Uterus (tissue), 4 donors: ENCODE results near the gene SYNJ2. TPM values are rescaled to one million over a fixed set of nuclear protein-coding genes. Genes with fewer than 3 reads are reported as not detected.

Source experiments
- DNase-seq, 2 donors: peaks; one replicate each; pipeline ENCODE4 v3.0.0-alpha.2; 2019 to 2020
- H3K27ac ChIP-seq, 2 donors: fragments of 200-600 bp; sonication (generic); 1 replicate in 1 of 2; 2 replicates in 1 of 2; pipeline ENCODE4 v1.5.1; 2016 to 2018
- H3K27me3 ChIP-seq, 2 donors: fragments of 200-600 bp; sonication (generic); one replicate each; pipeline ENCODE4 v1.5.1; 2018 to 2019; ENCODE audit warnings: control low read depth in 1 of 2
- H3K36me3 ChIP-seq, 2 donors: fragments of 200-600 bp; sonication (generic); one replicate each; pipeline ENCODE4 v1.5.1; 2019; ENCODE audit warnings: control low read depth in 1 of 2
- H3K4me1 ChIP-seq, 2 donors: fragments of 200-600 bp; sonication (generic); one replicate each; pipeline ENCODE4 v1.5.1; 2018 to 2019; ENCODE audit warnings: control low read depth in 1 of 2
- H3K4me3 ChIP-seq, 2 donors: fragments of 200-600 bp; sonication (generic); 1 replicate in 1 of 2; 2 replicates in 1 of 2; pipeline ENCODE4 v1.5.1; 2018 to 2019; ENCODE audit warnings: mild to moderate bottlenecking in 1 of 2
- H3K9me3 ChIP-seq, 2 donors: fragments of 200-600 bp; sonication (generic); one replicate each; pipeline ENCODE4 v1.5.1; 2019; ENCODE audit warnings: control low read depth in 1 of 2
- POLR2A ChIP-seq, 2 donors: fragments of 450-650 bp; IDR thresholded peaks; one replicate each; pipeline ENCODE4 v1.6.1; 2016; ENCODE audit warnings: antibody characterized with exemption in 2 of 2, mild to moderate bottlenecking in 1 of 2, moderate library complexity in 1 of 2
- intact Hi-C: fragments of 100-400 bp; cut with DNase I; formaldehyde crosslinking; loops from one replicate; pipeline ENCODE4 v1.15.1; 2023; ENCODE audit warnings: low total_unique reads
- total RNA-seq, 4 donors: library from RNA; depleted of rRNA in 3 of 4; stranded (reverse); fragments of >200 nt in 3 of 4; gene quantifications; one replicate each; pipeline versions ENCODE4 v1.1.0 to v1.2.4, GENCODE V29; 2014 to 2023
- TF ChIP-seq, protein P1 (sequence below), 4 experiments: fragments of 200-600 bp in 2 of 4; fragments of 450-650 bp in 2 of 4; sonication (generic) in 2 of 4; IDR thresholded peaks; one replicate each; pipeline ENCODE4 v1.5.1; 2016 to 2019; ENCODE audit warnings: antibody characterized with exemption in 4 of 4, mild to moderate bottlenecking in 2 of 4, moderate library complexity in 1 of 4
- donor health status: DM: yes; HTN: yes; CAD: no.

The SYNJ2 gene
- total RNA-seq, 4 donors from 2014 or later = 9.5 to 32.2 (median 13.5) TPM

DNA sequence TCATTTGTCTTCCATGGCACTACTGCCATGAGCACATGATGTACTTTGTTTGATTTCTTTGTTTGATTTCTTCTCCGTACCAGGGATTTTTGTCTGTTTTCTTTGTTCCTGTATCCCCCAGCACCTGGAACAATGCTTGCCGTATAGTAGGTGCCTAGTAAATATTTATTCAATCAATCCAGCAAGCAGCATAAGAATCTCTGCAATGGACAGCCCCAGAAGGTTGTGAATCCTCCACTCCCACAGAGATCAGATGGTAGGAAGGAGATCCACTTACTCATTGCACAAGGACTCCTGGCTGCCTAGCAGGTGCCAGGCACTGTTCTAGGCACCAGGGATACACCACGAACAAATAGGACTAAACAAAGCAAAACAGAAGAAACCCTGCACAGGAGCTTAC is 6.7 kb upstream of the SYNJ2 start:
- H3K4me3 ChIP-seq = no peak overlapping the region
- no peak for DNase-seq
- no peaks in the 10 kb centered on the region for H3K9me3 ChIP-seq
- H3K36me3 ChIP-seq = no peaks in the 10 kb centered on the region
- TF ChIP-seq POLR2A (IDR thresholded peaks at IDR 0.05) = no peak
- TF ChIP-seq, protein P1, sequence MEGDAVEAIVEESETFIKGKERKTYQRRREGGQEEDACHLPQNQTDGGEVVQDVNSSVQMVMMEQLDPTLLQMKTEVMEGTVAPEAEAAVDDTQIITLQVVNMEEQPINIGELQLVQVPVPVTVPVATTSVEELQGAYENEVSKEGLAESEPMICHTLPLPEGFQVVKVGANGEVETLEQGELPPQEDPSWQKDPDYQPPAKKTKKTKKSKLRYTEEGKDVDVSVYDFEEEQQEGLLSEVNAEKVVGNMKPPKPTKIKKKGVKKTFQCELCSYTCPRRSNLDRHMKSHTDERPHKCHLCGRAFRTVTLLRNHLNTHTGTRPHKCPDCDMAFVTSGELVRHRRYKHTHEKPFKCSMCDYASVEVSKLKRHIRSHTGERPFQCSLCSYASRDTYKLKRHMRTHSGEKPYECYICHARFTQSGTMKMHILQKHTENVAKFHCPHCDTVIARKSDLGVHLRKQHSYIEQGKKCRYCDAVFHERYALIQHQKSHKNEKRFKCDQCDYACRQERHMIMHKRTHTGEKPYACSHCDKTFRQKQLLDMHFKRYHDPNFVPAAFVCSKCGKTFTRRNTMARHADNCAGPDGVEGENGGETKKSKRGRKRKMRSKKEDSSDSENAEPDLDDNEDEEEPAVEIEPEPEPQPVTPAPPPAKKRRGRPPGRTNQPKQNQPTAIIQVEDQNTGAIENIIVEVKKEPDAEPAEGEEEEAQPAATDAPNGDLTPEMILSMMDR (IDR thresholded peaks at IDR 0.05) = no peak
- no peaks in the 10 kb centered on the region for H3K27me3 ChIP-seq
- H3K27ac ChIP-seq = no peak overlapping the region
- intact Hi-C loops = loop anchor here (10.0 kb wide), 1 partner anchor 90 kb away; no protein-coding TSS in a partner anchor
- H3K4me1 ChIP-seq = no peaks in the 10 kb centered on the region

GRCh38 chr6:157975456-157975855 is 6.2 kb upstream of the SYNJ2 start:
- no peak for DNase-seq
- Histone ChIP-seq H3K36me3 (no peaks in the 10 kb centered on the region), H3K4me1 (no peaks in the 10 kb centered on the region), H3K27ac (no peak overlapping the region), H3K9me3 (no peaks in the 10 kb centered on the region), H3K4me3 (no peak overlapping the region), H3K27me3 (no peaks in the 10 kb centered on the region)
- intact Hi-C loops = loop anchor here (10.0 kb wide), 1 partner anchor 89 kb away; no protein-coding TSS in a partner anchor
- TF ChIP-seq, protein P1 (IDR thresholded peaks at IDR 0.05) = no peak
- no peak for TF ChIP-seq POLR2A (IDR thresholded peaks at IDR 0.05)

- H3K27ac ChIP-seq = no peak overlapping the region
- no peaks in the 10 kb centered on the region for H3K9me3 ChIP-seq
- no peaks in the 10 kb centered on the region for H3K27me3 ChIP-seq
- DNase-seq = no peak
- TF ChIP-seq, protein P1 (IDR thresholded peaks at IDR 0.05) = no peak
- no peak for TF ChIP-seq POLR2A (IDR thresholded peaks at IDR 0.05)
- no peaks in the 10 kb centered on the region for H3K4me1 ChIP-seq
- no peak overlapping the region for H3K4me3 ChIP-seq
- no peaks in the 10 kb centered on the region for H3K36me3 ChIP-seq
- intact Hi-C loops = loop anchor here (10.0 kb wide), 1 partner anchor 88 kb away; no protein-coding TSS in a partner anchor
Observed at GRCh38 chr6:157976345-157977175, 5.1 kb upstream of the SYNJ2 start.

GRCh38 chr6:157977176-157977804 is 4.4 kb upstream of the SYNJ2 start:
- no peak overlapping the region for H3K27ac ChIP-seq
- TF ChIP-seq, protein P1 (IDR thresholded peaks at IDR 0.05) = no peak
- no peak for TF ChIP-seq POLR2A (IDR thresholded peaks at IDR 0.05)
- no peaks in the 10 kb centered on the region for H3K9me3 ChIP-seq
- H3K27me3 ChIP-seq = no peaks in the 10 kb centered on the region
- no peaks in the 10 kb centered on the region for H3K4me1 ChIP-seq
- H3K4me3 ChIP-seq = no peak overlapping the region
- H3K36me3 ChIP-seq = no peaks in the 10 kb centered on the region
- no peak for DNase-seq
- intact Hi-C loops = loop anchor here (10.0 kb wide), 1 partner anchor 88 kb away; no protein-coding TSS in a partner anchor
